GM23338 (cell line): Measurements from ENCODE around the gene DGLUCY.

Source experiments
- CREB1 ChIP-seq: fragments of 250-450 bp; sonication (Bioruptor Pico); IDR thresholded peaks from 2 replicates; pipeline ENCODE4 v1.5.0; 2020; ENCODE audit warnings: low read depth, mild to moderate bottlenecking, moderate library complexity
- EZH2 ChIP-seq: fragments of 200-600 bp; sonication (generic); IDR thresholded peaks from one replicate; pipeline ENCODE4 v1.8.0; 2017; ENCODE audit warnings: antibody characterized with exemption, mild to moderate bottlenecking, low read depth; ENCODE audit not compliant: unreplicated experiment
- EZH2phosphoT487 ChIP-seq: fragments of 200-600 bp; sonication (generic); IDR thresholded peaks from one replicate; pipeline ENCODE4 v1.8.1; 2018; ENCODE audit warnings: antibody characterized with exemption; ENCODE audit not compliant: unreplicated experiment
- JUNB ChIP-seq: IDR thresholded peaks from one replicate; pipeline ENCODE4 v1.6.1; 2016; ENCODE audit warnings: antibody characterized with exemption; ENCODE audit not compliant: unreplicated experiment
- POLR2AphosphoS5 ChIP-seq: IDR thresholded peaks from 2 replicates; pipeline ENCODE4 v1.6.1; 2016; ENCODE audit warnings: antibody characterized with exemption, low read depth
- REST ChIP-seq: IDR thresholded peaks from one replicate; pipeline ENCODE4 v1.6.1; 2018; ENCODE audit warnings: antibody characterized with exemption; ENCODE audit not compliant: unreplicated experiment
- TF ChIP-seq, protein P1 (sequence below), 2 experiments: fragments of 200-600 bp in 1 of 2; sonication (generic) in 1 of 2; conservative IDR thresholded peaks; 2 replicates each; pipeline versions ENCODE4 v1.5.1 to v1.6.1; 2016 to 2017; ENCODE audit warnings: antibody characterized with exemption in 2 of 2, low read depth in 2 of 2, mild to moderate bottlenecking in 2 of 2, moderate library complexity in 1 of 2
- TF ChIP-seq, protein P2 (sequence below): fragments of 250-450 bp; sonication (Bioruptor Pico); IDR thresholded peaks from 2 replicates; pipeline ENCODE4 v1.5.0; 2020; ENCODE audit warnings: mild to moderate bottlenecking, moderate library complexity
- TF ChIP-seq, protein P3 (sequence below): IDR thresholded peaks from 2 replicates; pipeline ENCODE4 v1.6.1; 2016; ENCODE audit warnings: antibody characterized with exemption

- TF ChIP-seq, protein P1, sequence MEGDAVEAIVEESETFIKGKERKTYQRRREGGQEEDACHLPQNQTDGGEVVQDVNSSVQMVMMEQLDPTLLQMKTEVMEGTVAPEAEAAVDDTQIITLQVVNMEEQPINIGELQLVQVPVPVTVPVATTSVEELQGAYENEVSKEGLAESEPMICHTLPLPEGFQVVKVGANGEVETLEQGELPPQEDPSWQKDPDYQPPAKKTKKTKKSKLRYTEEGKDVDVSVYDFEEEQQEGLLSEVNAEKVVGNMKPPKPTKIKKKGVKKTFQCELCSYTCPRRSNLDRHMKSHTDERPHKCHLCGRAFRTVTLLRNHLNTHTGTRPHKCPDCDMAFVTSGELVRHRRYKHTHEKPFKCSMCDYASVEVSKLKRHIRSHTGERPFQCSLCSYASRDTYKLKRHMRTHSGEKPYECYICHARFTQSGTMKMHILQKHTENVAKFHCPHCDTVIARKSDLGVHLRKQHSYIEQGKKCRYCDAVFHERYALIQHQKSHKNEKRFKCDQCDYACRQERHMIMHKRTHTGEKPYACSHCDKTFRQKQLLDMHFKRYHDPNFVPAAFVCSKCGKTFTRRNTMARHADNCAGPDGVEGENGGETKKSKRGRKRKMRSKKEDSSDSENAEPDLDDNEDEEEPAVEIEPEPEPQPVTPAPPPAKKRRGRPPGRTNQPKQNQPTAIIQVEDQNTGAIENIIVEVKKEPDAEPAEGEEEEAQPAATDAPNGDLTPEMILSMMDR (conservative IDR thresholded peaks at IDR 0.05; ENCODE audit: low read depth in 2 of 2), result no peak
- TF ChIP-seq, protein P2, sequence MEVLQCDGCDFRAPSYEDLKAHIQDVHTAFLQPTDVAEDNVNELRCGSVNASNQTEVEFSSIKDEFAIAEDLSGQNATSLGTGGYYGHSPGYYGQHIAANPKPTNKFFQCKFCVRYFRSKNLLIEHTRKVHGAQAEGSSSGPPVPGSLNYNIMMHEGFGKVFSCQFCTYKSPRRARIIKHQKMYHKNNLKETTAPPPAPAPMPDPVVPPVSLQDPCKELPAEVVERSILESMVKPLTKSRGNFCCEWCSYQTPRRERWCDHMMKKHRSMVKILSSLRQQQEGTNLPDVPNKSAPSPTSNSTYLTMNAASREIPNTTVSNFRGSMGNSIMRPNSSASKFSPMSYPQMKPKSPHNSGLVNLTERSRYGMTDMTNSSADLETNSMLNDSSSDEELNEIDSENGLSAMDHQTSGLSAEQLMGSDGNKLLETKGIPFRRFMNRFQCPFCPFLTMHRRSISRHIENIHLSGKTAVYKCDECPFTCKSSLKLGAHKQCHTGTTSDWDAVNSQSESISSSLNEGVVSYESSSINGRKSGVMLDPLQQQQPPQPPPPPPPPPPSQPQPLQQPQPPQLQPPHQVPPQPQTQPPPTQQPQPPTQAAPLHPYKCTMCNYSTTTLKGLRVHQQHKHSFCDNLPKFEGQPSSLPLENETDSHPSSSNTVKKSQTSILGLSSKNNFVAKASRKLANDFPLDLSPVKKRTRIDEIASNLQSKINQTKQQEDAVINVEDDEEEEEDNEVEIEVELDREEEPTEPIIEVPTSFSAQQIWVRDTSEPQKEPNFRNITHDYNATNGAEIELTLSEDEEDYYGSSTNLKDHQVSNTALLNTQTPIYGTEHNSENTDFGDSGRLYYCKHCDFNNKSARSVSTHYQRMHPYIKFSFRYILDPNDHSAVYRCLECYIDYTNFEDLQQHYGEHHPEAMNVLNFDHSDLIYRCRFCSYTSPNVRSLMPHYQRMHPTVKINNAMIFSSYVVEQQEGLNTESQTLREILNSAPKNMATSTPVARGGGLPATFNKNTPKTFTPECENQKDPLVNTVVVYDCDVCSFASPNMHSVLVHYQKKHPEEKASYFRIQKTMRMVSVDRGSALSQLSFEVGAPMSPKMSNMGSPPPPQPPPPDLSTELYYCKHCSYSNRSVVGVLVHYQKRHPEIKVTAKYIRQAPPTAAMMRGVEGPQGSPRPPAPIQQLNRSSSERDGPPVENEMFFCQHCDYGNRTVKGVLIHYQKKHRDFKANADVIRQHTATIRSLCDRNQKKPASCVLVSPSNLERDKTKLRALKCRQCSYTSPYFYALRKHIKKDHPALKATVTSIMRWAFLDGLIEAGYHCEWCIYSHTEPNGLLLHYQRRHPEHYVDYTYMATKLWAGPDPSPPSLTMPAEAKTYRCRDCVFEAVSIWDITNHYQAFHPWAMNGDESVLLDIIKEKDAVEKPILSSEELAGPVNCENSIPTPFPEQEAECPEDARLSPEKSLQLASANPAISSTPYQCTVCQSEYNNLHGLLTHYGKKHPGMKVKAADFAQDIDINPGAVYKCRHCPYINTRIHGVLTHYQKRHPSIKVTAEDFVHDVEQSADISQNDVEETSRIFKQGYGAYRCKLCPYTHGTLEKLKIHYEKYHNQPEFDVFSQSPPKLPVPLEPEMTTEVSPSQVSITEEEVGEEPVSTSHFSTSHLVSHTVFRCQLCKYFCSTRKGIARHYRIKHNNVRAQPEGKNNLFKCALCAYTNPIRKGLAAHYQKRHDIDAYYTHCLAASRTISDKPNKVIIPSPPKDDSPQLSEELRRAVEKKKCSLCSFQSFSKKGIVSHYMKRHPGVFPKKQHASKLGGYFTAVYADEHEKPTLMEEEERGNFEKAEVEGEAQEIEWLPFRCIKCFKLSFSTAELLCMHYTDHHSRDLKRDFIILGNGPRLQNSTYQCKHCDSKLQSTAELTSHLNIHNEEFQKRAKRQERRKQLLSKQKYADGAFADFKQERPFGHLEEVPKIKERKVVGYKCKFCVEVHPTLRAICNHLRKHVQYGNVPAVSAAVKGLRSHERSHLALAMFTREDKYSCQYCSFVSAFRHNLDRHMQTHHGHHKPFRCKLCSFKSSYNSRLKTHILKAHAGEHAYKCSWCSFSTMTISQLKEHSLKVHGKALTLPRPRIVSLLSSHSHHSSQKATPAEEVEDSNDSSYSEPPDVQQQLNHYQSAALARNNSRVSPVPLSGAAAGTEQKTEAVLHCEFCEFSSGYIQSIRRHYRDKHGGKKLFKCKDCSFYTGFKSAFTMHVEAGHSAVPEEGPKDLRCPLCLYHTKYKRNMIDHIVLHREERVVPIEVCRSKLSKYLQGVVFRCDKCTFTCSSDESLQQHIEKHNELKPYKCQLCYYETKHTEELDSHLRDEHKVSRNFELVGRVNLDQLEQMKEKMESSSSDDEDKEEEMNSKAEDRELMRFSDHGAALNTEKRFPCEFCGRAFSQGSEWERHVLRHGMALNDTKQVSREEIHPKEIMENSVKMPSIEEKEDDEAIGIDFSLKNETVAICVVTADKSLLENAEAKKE, result no peak
- TF ChIP-seq POLR2AphosphoS5 (no peak), EZH2phosphoT487 (no peak), EZH2 (no peak), JUNB (no peak), REST (no peak), CREB1 (CRISPR knock-in tag) (no peak)
- TF ChIP-seq, protein P3, sequence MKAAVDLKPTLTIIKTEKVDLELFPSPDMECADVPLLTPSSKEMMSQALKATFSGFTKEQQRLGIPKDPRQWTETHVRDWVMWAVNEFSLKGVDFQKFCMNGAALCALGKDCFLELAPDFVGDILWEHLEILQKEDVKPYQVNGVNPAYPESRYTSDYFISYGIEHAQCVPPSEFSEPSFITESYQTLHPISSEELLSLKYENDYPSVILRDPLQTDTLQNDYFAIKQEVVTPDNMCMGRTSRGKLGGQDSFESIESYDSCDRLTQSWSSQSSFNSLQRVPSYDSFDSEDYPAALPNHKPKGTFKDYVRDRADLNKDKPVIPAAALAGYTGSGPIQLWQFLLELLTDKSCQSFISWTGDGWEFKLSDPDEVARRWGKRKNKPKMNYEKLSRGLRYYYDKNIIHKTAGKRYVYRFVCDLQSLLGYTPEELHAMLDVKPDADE, result no peak
Observed at GRCh38 chr14:91146661-91147060, 32.8 kb downstream of the DGLUCY start.
